Activated naive CD4-positive, alpha-beta T cell (primary cell): Measurements from ENCODE around the gene NLRP9.
A peak's percentile ranks its signal among the peaks of the same experiment; 100 is the strongest.

Source experiments
- DNase-seq, 4 experiments: peaks; one replicate each; lab custom pipeline; 2025; lab: John Stamatoyannopoulos, UW

NLRP9 gene

GRCh38 chr19:55673465-55673864 lies 64.7 kb downstream of the NLRP9 start:
- no peak for DNase-seq

- no peak for DNase-seq
These were observed 65.8 kb downstream of the NLRP9 start for GRCh38 chr19:55672418-55672817.

GRCh38 chr19:55671054-55671378 lies 67.2 kb downstream of the NLRP9 start:
- DNase-seq = no peak

GRCh38 chr19:55670280-55671053 lies 67.7 kb downstream of the NLRP9 start:
- peak in 1 of 4 experiments; percentile 30 for DNase-seq

- no peak for DNase-seq
These were observed 68.6 kb downstream of the NLRP9 start for GRCh38 chr19:55669418-55670279.

GRCh38 chr19:55668603-55669348 lies 69.4 kb downstream of the NLRP9 start:
- DNase-seq = no peak

- no peak for DNase-seq
These were observed 70.2 kb downstream of the NLRP9 start for GRCh38 chr19:55667958-55668357.

- no peak for DNase-seq
These were observed 70.7 kb downstream of the NLRP9 start for GRCh38 chr19:55667511-55667910.

GRCh38 chr19:55667006-55667381 lies 71.2 kb downstream of the NLRP9 start:
- no peak for DNase-seq

GRCh38 chr19:55666343-55667005 lies 71.7 kb downstream of the NLRP9 start:
- no peak for DNase-seq

- DNase-seq = no peak
These were observed 74.2 kb downstream of the NLRP9 start for GRCh38 chr19:55663846-55664536.

- no peak for DNase-seq
These were observed 76.4 kb downstream of the NLRP9 start for GRCh38 chr19:55661826-55662225.

- DNase-seq = no peak
These were observed 77.2 kb downstream of the NLRP9 start for GRCh38 chr19:55660991-55661390.

GRCh38 chr19:55660404-55660803 lies 77.8 kb downstream of the NLRP9 start:
- DNase-seq = no peak

- DNase-seq = no peak
These were observed 78.4 kb downstream of the NLRP9 start for GRCh38 chr19:55659822-55660221.

GRCh38 chr19:55658846-55659459 lies 79.2 kb downstream of the NLRP9 start:
- no peak for DNase-seq
